ENCODE data around the gene MAP3K2.

Gene MAP3K2

GRCh38 chr2:127279781-127280180 is 108.0 kb downstream of the MAP3K2 start:
- no peak overlapping the region for H3K4me3 ChIP-seq (ENCODE audit: low read length, poor library complexity, severe bottlenecking)
- H3K9me3 ChIP-seq (ENCODE audit: insufficient read depth, low read depth, low read length): no peaks in the 10 kb centered on the region
- no peaks in the 10 kb centered on the region for H3F3A ChIP-seq (ENCODE audit: low read depth)
- H3K9ac ChIP-seq (ENCODE audit: low read depth, low read length, poor library complexity, severe bottlenecking): no peak overlapping the region
- no peak overlapping the region for H2AFZ ChIP-seq (ENCODE audit: low read length)
- TF ChIP-seq EZH2phosphoT487 (IDR thresholded peaks at IDR 0.05; ENCODE audit: borderline replicate concordance): no peak
- H3K27me3 ChIP-seq (ENCODE audit: insufficient read depth, low read length, poor library complexity, severe bottlenecking): no peaks in the 10 kb centered on the region
- peaks cover 79% of the 10 kb centered on the region for H3K36me3 ChIP-seq (ENCODE audit: insufficient read depth, low read length)
- no peaks in the 10 kb centered on the region for H3K4me1 ChIP-seq (ENCODE audit: insufficient read depth, low read length, poor library complexity, severe bottlenecking)
- no peak overlapping the region for H3K4me2 ChIP-seq (ENCODE audit: low read depth, low read length, poor library complexity, severe bottlenecking)
- no peaks in the 10 kb centered on the region for H3K9me2 ChIP-seq (replicated peaks; ENCODE audit: low read depth, low read length)
- no peaks in the 10 kb centered on the region for H4K20me1 ChIP-seq (ENCODE audit: insufficient read depth, low read length, poor library complexity, severe bottlenecking)
- peaks cover 25% of the 10 kb centered on the region for H3K79me2 ChIP-seq (ENCODE audit: insufficient read depth, low read length)

GRCh38 chr2:127278959-127279358 is 108.8 kb downstream of the MAP3K2 start:
- Histone ChIP-seq H3K4me3 (ENCODE audit: low read length, poor library complexity, severe bottlenecking) (no peak overlapping the region), H3K4me1 (ENCODE audit: insufficient read depth, low read length, poor library complexity, severe bottlenecking) (no peaks in the 10 kb centered on the region), H3K27me3 (ENCODE audit: insufficient read depth, low read length, poor library complexity, severe bottlenecking) (no peaks in the 10 kb centered on the region), H4K20me1 (ENCODE audit: insufficient read depth, low read length, poor library complexity, severe bottlenecking) (no peaks in the 10 kb centered on the region), H3K9me3 (ENCODE audit: insufficient read depth, low read depth, low read length) (no peaks in the 10 kb centered on the region), H3K79me2 (ENCODE audit: insufficient read depth, low read length) (peaks cover 19% of the 10 kb centered on the region), H2AFZ (ENCODE audit: low read length) (no peak overlapping the region), H3K36me3 (ENCODE audit: insufficient read depth, low read length) (peaks cover 78% of the 10 kb centered on the region), H3F3A (ENCODE audit: low read depth) (no peaks in the 10 kb centered on the region), H3K9ac (ENCODE audit: low read depth, low read length, poor library complexity, severe bottlenecking) (no peak overlapping the region), H3K9me2 (replicated peaks; ENCODE audit: low read depth, low read length) (no peaks in the 10 kb centered on the region), H3K4me2 (ENCODE audit: low read depth, low read length, poor library complexity, severe bottlenecking) (no peak overlapping the region)
- TF ChIP-seq EZH2phosphoT487 (IDR thresholded peaks at IDR 0.05; ENCODE audit: borderline replicate concordance): no peak
- TF ChIP-seq CTCF (conservative IDR thresholded peaks at IDR 0.05; ENCODE audit: low read length): no peak

- Histone ChIP-seq H3K27me3 (ENCODE audit: insufficient read depth, low read length, poor library complexity, severe bottlenecking) (no peaks in the 10 kb centered on the region), H3K9me2 (replicated peaks; ENCODE audit: low read depth, low read length) (no peaks in the 10 kb centered on the region), H3K4me3 (ENCODE audit: low read length, poor library complexity, severe bottlenecking) (no peak overlapping the region), H3K36me3 (ENCODE audit: insufficient read depth, low read length) (peaks cover 79% of the 10 kb centered on the region; the same call in 1 of the 2 replicates), H3K9ac (ENCODE audit: low read depth, low read length, poor library complexity, severe bottlenecking) (no peak overlapping the region), H3K9me3 (ENCODE audit: insufficient read depth, low read depth, low read length) (no peaks in the 10 kb centered on the region), H3F3A (ENCODE audit: low read depth) (no peaks in the 10 kb centered on the region), H3K4me1 (ENCODE audit: insufficient read depth, low read length, poor library complexity, severe bottlenecking) (no peaks in the 10 kb centered on the region), H3K79me2 (ENCODE audit: insufficient read depth, low read length) (0 out of 2 replicates have a peak, but pooled peaks cover 2% of the 10 kb centered on the region), H3K4me2 (ENCODE audit: low read depth, low read length, poor library complexity, severe bottlenecking) (no peak overlapping the region), H2AFZ (ENCODE audit: low read length) (no peak overlapping the region), H4K20me1 (ENCODE audit: insufficient read depth, low read length, poor library complexity, severe bottlenecking) (no peaks in the 10 kb centered on the region)
- TF ChIP-seq EZH2phosphoT487 (IDR thresholded peaks at IDR 0.05; ENCODE audit: borderline replicate concordance) (no peak), CTCF (conservative IDR thresholded peaks at IDR 0.05; ENCODE audit: low read length) (no peak)
These were observed 110.7 kb downstream of the MAP3K2 start for GRCh38 chr2:127277028-127277427.

- H4K20me1 ChIP-seq (ENCODE audit: insufficient read depth, low read length, poor library complexity, severe bottlenecking): no peaks in the 10 kb centered on the region
- TF ChIP-seq CTCF (conservative IDR thresholded peaks at IDR 0.05; ENCODE audit: low read length) (no peak), EZH2phosphoT487 (IDR thresholded peaks at IDR 0.05; ENCODE audit: borderline replicate concordance) (no peak)
These were observed 112.0 kb downstream of the MAP3K2 start for GRCh38 chr2:127275789-127276188.

More at GRCh38 chr2:127275789-127276188, 112.0 kb downstream of the MAP3K2 start:
- H2AFZ ChIP-seq (ENCODE audit: low read length): no peak overlapping the region
- no peaks in the 10 kb centered on the region for H3F3A ChIP-seq (ENCODE audit: low read depth)
- no peaks in the 10 kb centered on the region for H3K4me1 ChIP-seq (ENCODE audit: insufficient read depth, low read length, poor library complexity, severe bottlenecking)
- H3K9me2 ChIP-seq (replicated peaks; ENCODE audit: low read depth, low read length): no peaks in the 10 kb centered on the region
- no peaks in the 10 kb centered on the region for H3K79me2 ChIP-seq (ENCODE audit: insufficient read depth, low read length)
- no peak overlapping the region for H3K4me3 ChIP-seq (ENCODE audit: low read length, poor library complexity, severe bottlenecking)
- no peaks in the 10 kb centered on the region for H3K27me3 ChIP-seq (ENCODE audit: insufficient read depth, low read length, poor library complexity, severe bottlenecking)
- no peak overlapping the region for H3K4me2 ChIP-seq (ENCODE audit: low read depth, low read length, poor library complexity, severe bottlenecking)
- H3K9ac ChIP-seq (ENCODE audit: low read depth, low read length, poor library complexity, severe bottlenecking): no peak overlapping the region
- no peaks in the 10 kb centered on the region for H3K9me3 ChIP-seq (ENCODE audit: insufficient read depth, low read depth, low read length)
- H3K36me3 ChIP-seq (ENCODE audit: insufficient read depth, low read length): peaks cover 86% of the 10 kb centered on the region; the same call in 1 of the 2 replicates

Data from Loucy (cell line).